ENCODE data around the gene CPED1.
"Not testable (repeated sequence)": the region's sequence is repeated elsewhere in the genome, so short reads cannot be mapped to it uniquely, and the experiment has no call there.

Gene CPED1

DNA sequence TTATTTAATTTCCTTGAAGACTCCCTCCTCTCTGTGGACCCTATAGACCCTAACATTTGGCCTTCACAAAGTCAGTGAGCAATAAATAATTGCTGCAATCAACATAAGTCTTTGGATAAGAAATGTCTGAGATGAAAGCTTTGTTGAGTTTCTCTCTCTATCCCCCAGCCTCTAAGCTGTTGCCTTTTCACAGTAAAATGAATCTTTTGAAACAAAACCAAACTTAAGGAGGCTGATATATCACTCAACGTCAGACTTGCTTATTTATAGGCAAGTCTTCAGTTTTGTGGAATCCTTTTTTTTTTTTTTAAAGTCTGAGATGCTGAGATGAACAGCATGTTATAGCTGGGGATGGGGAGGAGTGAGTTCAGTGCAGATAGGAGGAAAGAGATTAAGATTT is 10.0 kb downstream of the CPED1 start:
- peaks cover 5% of the 10 kb centered on the region; the same call in 1 of the 2 replicates for H3K4me1 ChIP-seq (ENCODE audit: insufficient read depth, low read length)
- WGBS = 96% methylated on average over 1 of the region's 1 CpG

DNA sequence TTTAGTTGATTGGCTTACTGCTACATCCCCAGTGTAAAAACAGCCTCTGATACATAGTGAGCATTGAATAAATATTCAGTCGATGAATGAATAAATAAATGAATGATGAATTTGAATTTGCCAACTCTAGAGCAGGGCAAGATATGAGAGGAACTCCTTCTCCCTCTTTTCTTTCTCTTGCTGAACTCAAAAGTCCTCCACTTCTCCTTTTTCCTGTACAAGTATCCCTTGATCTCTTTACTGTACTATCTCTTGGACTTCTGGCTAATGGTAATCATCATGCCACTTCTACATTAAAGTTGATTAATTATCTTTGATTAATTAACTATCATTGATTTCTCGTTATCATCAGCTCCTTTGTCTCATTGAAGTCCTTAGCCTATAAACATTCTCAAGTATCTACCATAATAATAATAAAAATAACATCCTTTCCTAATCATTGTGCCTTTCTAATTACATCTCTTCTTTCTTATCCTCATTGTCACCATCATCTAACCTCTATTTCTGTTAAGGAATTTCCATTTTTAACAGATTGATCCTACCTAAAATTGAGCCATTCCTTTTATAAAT is 10.6 kb downstream of the CPED1 start:
- Histone ChIP-seq H3K4me3 (ENCODE audit: low read length) (no peak overlapping the region), H3K27me3 (ENCODE audit: insufficient read depth, low read length) (no peaks in the 10 kb centered on the region), H3K9ac (ENCODE audit: low read depth, low read length) (no peak overlapping the region), H3K27ac (ENCODE audit: low read depth, low read length) (no peak overlapping the region), H3K9me3 (ENCODE audit: insufficient read depth, low read depth, low read length) (no peaks in the 10 kb centered on the region), H3K4me1 (ENCODE audit: insufficient read depth, low read length) (peaks cover 5% of the 10 kb centered on the region; the same call in 1 of the 2 replicates), H3K36me3 (ENCODE audit: insufficient read depth, low read length) (no peaks in the 10 kb centered on the region)
- WGBS = 89% methylated on average over 2 of the region's 2 CpGs

More for the DNA sequence above, 10.0 kb downstream of the CPED1 start:
- H3K9me3 ChIP-seq (ENCODE audit: insufficient read depth, low read depth, low read length) = no peaks in the 10 kb centered on the region
- no peak overlapping the region for H3K9ac ChIP-seq (ENCODE audit: low read depth, low read length)
- no peak overlapping the region for H3K27ac ChIP-seq (ENCODE audit: low read depth, low read length)
- H3K4me3 ChIP-seq (ENCODE audit: low read length) = no peak overlapping the region
- no peaks in the 10 kb centered on the region for H3K27me3 ChIP-seq (ENCODE audit: insufficient read depth, low read length)
- no peaks in the 10 kb centered on the region for H3K36me3 ChIP-seq (ENCODE audit: insufficient read depth, low read length)

DNA sequence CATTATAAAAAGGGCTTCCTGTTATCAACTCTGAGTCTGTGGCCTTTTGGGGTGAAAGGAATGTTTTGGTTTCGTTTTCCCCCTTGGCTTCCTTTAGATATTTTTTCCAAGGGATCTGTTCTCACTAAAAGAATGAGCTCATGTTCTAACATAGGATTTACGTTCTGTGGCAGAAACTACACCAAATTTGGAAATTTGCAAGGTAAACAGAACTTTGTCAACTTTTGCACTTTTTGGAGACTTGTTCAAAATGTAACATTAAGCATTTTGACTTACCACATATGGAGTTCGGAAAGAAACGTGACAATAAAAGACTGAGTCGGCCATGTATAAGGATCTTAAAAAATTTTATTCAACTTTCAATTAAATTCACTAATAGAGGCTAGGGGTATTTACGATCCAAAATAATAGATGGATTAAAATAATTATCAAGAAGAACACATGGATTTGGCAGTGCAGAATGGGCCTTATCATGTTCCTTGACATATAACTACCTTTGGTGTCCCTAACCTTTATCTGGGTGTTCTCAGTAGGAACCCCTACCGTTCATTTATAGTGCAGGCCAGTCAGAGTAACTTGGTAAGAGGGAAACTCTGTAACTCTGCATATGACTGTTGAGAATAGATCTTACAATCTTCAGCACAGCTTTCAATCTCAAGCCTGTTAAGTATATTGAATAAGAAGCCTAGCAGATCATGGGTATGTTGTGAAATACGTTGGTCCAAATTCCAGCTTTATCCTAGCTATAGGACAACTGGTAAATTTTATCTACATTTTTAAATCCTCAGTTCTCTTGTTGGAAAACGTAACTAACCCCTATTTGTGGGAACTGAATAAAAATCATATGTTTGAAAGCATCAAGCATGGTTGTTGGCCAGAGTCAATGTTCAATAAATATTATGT is 11.8 kb downstream of the CPED1 start:
- H3K36me3 ChIP-seq (ENCODE audit: insufficient read depth, low read length) = no peaks in the 10 kb centered on the region
- no peaks in the 10 kb centered on the region for H3K27me3 ChIP-seq (ENCODE audit: insufficient read depth, low read length)
- WGBS = 91% methylated on average over 5 of the region's 9 CpGs
- H3K4me3 ChIP-seq (ENCODE audit: low read length) = no peak overlapping the region
- no peak overlapping the region for H3K9ac ChIP-seq (ENCODE audit: low read depth, low read length)
- H3K4me1 ChIP-seq (ENCODE audit: insufficient read depth, low read length) = peaks cover 5% of the 10 kb centered on the region; the same call in 1 of the 2 replicates
- H3K9me3 ChIP-seq (ENCODE audit: insufficient read depth, low read depth, low read length) = no peaks in the 10 kb centered on the region
- H3K27ac ChIP-seq (ENCODE audit: low read depth, low read length) = no peak overlapping the region

DNA sequence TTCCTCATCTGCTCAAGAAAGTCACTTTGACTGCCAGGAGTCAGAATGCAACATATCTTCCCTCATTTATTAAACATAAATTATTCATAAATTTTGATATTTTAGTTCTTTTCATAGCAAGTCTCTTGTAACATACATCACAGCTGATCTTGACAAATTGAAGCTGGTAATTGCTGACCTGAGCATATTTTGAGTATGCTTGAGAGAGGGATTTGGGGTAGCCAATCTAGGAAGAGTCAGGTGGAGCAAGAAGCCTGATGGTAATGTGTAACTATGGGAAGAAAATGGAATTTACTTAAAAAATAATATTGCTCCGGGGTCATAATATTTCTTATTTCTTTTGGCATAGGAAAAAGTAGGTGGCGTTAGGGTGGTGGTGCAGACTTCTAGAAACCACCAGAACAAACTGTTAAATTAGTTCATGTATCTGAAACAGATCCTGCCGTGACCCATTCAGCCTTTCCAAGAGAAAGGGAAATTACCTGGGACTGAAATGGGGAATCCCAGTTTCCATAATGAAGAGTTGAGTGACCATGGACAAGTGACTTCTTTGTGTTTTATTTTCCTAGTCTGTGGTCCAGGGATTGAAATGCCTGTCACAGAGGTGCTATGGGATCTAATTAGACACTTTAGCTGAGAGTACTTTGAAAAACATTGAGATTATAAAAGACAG is 12.9 kb downstream of the CPED1 start:
- no peaks in the 10 kb centered on the region for H3K27me3 ChIP-seq (ENCODE audit: insufficient read depth, low read length)
- H3K36me3 ChIP-seq (ENCODE audit: insufficient read depth, low read length) = no peaks in the 10 kb centered on the region
- H3K9ac ChIP-seq (ENCODE audit: low read depth, low read length) = no peak overlapping the region
- H3K27ac ChIP-seq (ENCODE audit: low read depth, low read length) = no peak overlapping the region
- H3K4me3 ChIP-seq (ENCODE audit: low read length) = no peak overlapping the region
- WGBS = 88% methylated on average over 3 of the region's 3 CpGs
- H3K9me3 ChIP-seq (ENCODE audit: insufficient read depth, low read depth, low read length) = no peaks in the 10 kb centered on the region
- peaks cover 5% of the 10 kb centered on the region for H3K4me1 ChIP-seq (ENCODE audit: insufficient read depth, low read length)

DNA sequence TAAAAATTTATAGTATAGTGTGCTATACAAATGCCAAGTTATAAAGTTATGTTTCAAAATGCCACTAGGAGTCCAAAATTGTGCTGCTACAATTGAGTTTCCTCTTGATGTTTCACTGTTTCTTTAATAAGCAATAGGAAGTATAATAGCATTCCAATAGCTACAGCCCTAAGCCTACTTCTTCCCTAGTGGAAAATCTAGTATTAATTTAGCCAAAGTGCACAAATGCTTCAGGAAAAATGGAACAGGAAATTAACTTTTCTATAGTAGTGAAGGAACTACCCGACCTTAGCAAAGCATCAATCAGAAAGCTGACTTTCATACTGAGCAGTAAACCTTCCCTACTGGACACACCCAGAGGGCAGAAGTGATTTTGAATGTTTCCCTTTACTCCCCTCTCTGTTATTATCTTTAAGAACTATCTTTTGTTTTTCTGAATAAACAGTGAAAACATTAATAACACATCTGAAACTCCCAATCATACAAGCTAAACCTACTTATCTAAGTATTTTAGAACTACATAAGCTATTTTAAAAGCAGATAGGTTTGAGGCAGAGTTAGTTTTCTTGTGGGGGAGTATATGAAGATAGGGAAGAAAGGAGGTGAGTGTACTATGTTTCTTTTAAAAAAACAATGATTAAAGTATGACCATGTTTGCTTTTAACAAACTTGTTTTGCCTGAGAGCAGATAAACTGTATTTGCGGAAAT is 13.7 kb downstream of the CPED1 start:
- WGBS = 71% methylated on average over 1 of the region's 2 CpGs
- Histone ChIP-seq H3K9me3 (ENCODE audit: insufficient read depth, low read depth, low read length) (no peaks in the 10 kb centered on the region), H3K27ac (ENCODE audit: low read depth, low read length) (no peak overlapping the region), H3K4me3 (ENCODE audit: low read length) (no peak overlapping the region), H3K9ac (ENCODE audit: low read depth, low read length) (no peak overlapping the region), H3K36me3 (ENCODE audit: insufficient read depth, low read length) (no peaks in the 10 kb centered on the region), H3K4me1 (ENCODE audit: insufficient read depth, low read length) (peaks cover 12% of the 10 kb centered on the region), H3K27me3 (ENCODE audit: insufficient read depth, low read length) (no peaks in the 10 kb centered on the region)

DNA sequence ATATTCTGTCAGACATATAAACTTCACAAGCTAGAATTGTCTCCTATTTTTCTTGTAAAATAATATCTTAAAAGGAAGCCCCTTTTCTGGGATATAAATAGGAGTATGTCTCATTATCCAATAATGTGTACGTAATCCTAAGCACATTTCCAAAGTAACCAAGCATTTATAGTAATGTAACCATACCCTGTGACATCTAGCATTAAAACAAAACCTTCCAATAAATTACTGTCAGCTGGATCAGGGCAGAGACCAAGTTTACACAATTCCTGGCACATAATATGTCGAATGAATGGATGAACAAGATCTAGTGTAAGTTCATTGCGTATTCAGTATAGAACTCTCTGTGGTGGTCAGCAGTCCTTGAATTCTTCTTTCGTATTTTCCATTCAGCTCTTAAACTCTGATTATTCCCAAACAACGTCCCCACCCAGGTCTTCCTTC is 14.3 kb downstream of the CPED1 start:
- WGBS = 86% methylated on average over 5 of the region's 5 CpGs
- no peaks in the 10 kb centered on the region for H3K36me3 ChIP-seq (ENCODE audit: insufficient read depth, low read length)
- peaks cover 13% of the 10 kb centered on the region for H3K4me1 ChIP-seq (ENCODE audit: insufficient read depth, low read length)
- no peak overlapping the region for H3K4me3 ChIP-seq (ENCODE audit: low read length)
- H3K9ac ChIP-seq (ENCODE audit: low read depth, low read length) = no peak overlapping the region
- H3K9me3 ChIP-seq (ENCODE audit: insufficient read depth, low read depth, low read length) = no peaks in the 10 kb centered on the region
- H3K27ac ChIP-seq (ENCODE audit: low read depth, low read length) = no peak overlapping the region
- H3K27me3 ChIP-seq (ENCODE audit: insufficient read depth, low read length) = no peaks in the 10 kb centered on the region

DNA sequence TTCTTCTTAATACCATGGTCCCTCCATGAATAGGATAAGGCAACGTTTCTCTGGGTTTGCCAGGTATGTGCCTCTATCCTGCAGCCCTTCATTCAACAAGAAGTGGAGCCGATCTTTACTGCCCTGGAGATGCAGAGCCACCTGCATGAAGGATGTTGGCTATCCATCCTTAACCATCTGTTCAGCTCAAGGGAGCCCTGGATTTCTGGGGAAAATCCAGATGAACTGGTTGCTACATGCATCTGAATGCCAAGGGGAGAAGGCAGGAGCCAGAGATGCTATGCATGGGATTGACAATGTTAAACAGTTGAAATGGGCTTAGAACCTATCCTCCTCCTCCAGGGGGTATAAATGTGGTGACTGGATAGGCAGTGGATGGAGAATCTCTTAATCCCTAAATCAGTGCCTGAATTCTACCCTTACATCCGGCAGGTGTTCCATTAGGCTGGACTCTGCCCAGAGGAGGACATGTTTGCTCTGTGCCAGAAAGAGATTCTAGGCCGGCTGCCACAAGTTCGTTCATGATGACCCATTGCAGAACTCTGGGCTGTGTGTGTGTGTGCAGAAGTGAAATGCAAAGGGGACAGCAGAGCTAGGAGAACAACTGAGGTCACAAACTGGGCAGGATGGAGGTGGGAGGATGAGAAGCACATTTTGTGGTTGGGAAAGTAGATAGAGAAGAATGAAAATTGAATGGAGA is 15.6 kb downstream of the CPED1 start:
- Histone ChIP-seq H3K27me3 (ENCODE audit: insufficient read depth, low read length) (no peaks in the 10 kb centered on the region), H3K36me3 (ENCODE audit: insufficient read depth, low read length) (no peaks in the 10 kb centered on the region), H3K27ac (ENCODE audit: low read depth, low read length) (no peak overlapping the region), H3K9ac (ENCODE audit: low read depth, low read length) (no peak overlapping the region), H3K9me3 (ENCODE audit: insufficient read depth, low read depth, low read length) (no peaks in the 10 kb centered on the region), H3K4me3 (ENCODE audit: low read length) (no peak overlapping the region), H3K4me1 (ENCODE audit: insufficient read depth, low read length) (peaks cover 13% of the 10 kb centered on the region)
- WGBS = 94% methylated on average over 5 of the region's 5 CpGs

DNA sequence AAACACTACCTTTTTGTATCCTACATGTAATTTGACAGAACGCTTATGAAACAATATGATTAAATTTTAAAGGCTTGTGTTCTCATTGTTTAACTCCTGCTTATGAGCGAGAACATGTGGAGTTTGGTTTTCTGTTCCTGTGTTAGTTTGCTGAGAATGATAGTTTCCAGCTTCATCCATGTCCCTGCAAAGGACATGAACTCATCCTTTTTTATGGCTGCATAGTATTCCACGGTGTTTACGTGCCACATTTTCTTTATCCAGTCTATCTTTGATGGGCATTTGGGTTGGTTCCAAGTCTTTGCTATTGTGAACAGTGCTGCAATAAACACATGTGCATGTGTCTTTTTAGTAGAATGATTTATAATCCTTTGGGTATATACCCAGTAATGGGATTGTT is 16.5 kb downstream of the CPED1 start:
- not testable (repeated sequence) for H3K4me3 ChIP-seq (ENCODE audit: low read length); H3K27me3 ChIP-seq (ENCODE audit: insufficient read depth, low read length); H3K9me3 ChIP-seq (ENCODE audit: insufficient read depth, low read depth, low read length); H3K9ac ChIP-seq (ENCODE audit: low read depth, low read length); H3K36me3 ChIP-seq (ENCODE audit: insufficient read depth, low read length); H3K27ac ChIP-seq (ENCODE audit: low read depth, low read length)
- H3K4me1 ChIP-seq (ENCODE audit: insufficient read depth, low read length) = peaks cover 13% of the 10 kb centered on the region
- 96% methylated on average over 4 of the region's 4 CpGs for WGBS

DNA sequence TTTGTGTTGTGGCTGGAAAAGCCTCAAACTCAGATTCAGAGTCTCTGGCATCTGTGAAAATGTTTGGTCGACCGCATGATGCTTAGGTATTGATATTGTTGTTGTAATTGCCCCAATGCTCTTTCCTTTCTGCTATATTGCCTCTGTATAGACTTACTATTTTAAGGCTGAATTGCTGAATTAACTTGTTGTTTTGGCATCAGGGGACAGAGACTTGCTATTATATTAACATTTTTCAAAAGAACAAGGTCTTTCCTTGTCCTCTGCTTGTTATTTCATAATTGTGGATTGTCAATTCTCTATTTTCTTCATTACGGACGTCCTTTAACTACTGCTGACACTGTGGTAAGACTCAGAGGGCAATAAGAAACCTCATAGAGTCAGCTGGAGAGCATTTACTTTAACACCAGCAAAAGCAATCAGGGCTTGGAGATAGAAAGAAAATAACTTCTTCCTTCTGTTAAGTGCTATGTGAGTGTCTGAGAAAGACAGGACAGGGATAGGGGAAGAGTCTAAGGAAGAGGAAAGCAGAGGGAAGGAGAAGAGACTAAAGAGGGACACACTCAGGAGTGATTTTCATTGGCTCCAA is 17.6 kb downstream of the CPED1 start:
- Histone ChIP-seq H3K9me3 (ENCODE audit: insufficient read depth, low read depth, low read length) (no peaks in the 10 kb centered on the region), H3K4me1 (ENCODE audit: insufficient read depth, low read length) (peaks cover 13% of the 10 kb centered on the region), H3K9ac (ENCODE audit: low read depth, low read length) (no peak overlapping the region), H3K36me3 (ENCODE audit: insufficient read depth, low read length) (no peaks in the 10 kb centered on the region), H3K4me3 (ENCODE audit: low read length) (no peak overlapping the region), H3K27ac (ENCODE audit: low read depth, low read length) (no peak overlapping the region), H3K27me3 (ENCODE audit: insufficient read depth, low read length) (no peaks in the 10 kb centered on the region)
- 90% methylated on average over 4 of the region's 4 CpGs for WGBS

DNA sequence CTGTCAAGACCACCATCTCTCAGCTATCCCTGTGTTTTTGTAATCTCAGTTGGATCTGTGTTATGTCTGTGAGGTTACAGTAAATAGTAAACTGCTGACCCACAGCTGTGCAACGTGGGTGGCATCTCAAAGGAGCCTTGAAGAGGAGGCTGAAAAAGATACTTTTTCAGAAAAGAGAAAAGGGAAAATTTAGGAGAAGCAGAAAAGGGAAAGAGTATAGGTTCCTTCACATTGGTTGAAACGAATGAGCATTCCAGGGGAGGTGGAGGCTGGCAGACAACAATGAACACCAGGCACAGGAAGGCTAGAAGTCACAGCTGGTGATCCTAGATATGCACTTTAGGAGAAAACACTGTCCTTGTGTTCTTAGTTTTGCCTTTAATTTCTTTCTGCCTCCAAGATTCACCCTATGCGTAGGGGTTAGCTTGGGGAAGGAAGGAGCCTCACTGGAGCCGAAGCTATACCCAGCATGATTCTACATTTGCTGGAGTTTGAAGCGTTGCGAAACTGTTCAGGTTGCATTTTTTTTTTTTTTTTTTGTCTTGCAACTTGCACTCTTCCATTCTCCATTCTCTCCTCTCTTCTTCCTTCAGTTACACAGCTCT is 18.3 kb downstream of the CPED1 start:
- no peak overlapping the region for H3K4me3 ChIP-seq (ENCODE audit: low read length)
- no peaks in the 10 kb centered on the region for H3K36me3 ChIP-seq (ENCODE audit: insufficient read depth, low read length)
- no peaks in the 10 kb centered on the region for H3K27me3 ChIP-seq (ENCODE audit: insufficient read depth, low read length)
- no peak overlapping the region for H3K9ac ChIP-seq (ENCODE audit: low read depth, low read length)
- WGBS = 66% methylated on average over 6 of the region's 6 CpGs
- peaks cover 13% of the 10 kb centered on the region for H3K4me1 ChIP-seq (ENCODE audit: insufficient read depth, low read length)
- no peaks in the 10 kb centered on the region for H3K9me3 ChIP-seq (ENCODE audit: insufficient read depth, low read depth, low read length)
- no peak overlapping the region for H3K27ac ChIP-seq (ENCODE audit: low read depth, low read length)
